ENCODE data around the gene PRODH. TPM values are rescaled to one million over a fixed set of nuclear protein-coding genes. Genes with fewer than 3 reads are reported as not detected.

Gene PRODH
- polyA plus RNA-seq, 3 donors: not detected

GRCh38 chr22:18929459-18929858 is 6.6 kb downstream of the PRODH start:
- no peak overlapping the region for H3K4me3 ChIP-seq (replicated peaks in 1 of 3; ENCODE audit: low read depth in 2 of 3, low read length in 3 of 3)
- no peaks in the 10 kb centered on the region for H3K27me3 Mint-ChIP-seq (ENCODE audit: low read depth in 3 of 3)
- no peaks in the 10 kb centered on the region for H3K9me3 Mint-ChIP-seq
- no peaks in the 10 kb centered on the region for H3K27me3 ChIP-seq (ENCODE audit: control insufficient read depth in 2 of 2, insufficient read depth in 2 of 2, low read length in 2 of 2)
- TF ChIP-seq CTCF (IDR thresholded peaks at IDR 0.05): no peak
- no peaks in the 10 kb centered on the region for H4K20me1 ChIP-seq (ENCODE audit: insufficient read depth, low read length)
- H3K27ac Mint-ChIP-seq: no peak overlapping the region
- H3K79me2 ChIP-seq (ENCODE audit: insufficient read depth, low read length): no peaks in the 10 kb centered on the region
- H2AFZ ChIP-seq (ENCODE audit: insufficient read depth, low read depth, low read length, poor library complexity, severe bottlenecking): no peak overlapping the region
- no peaks in the 10 kb centered on the region for H3K36me3 Mint-ChIP-seq
- H3K9ac ChIP-seq (ENCODE audit: insufficient read depth, low read length, poor library complexity, severe bottlenecking): no peak overlapping the region
- no peaks in the 10 kb centered on the region for H3K9me3 ChIP-seq (replicated peaks in 1 of 2; ENCODE audit: control insufficient read depth in 1 of 2, insufficient read depth in 1 of 2, low read length in 2 of 2)
- H3K27ac ChIP-seq (ENCODE audit: low read depth in 1 of 2, low read length in 2 of 2): no peak overlapping the region
- intact Hi-C loops (cut with micrococcal nuclease): no loop called here
- H3K4me2 ChIP-seq (replicated peaks; ENCODE audit: extremely low read depth, low read length, poor library complexity, severe bottlenecking): no peak overlapping the region
- no peak for DNase-seq
- H3K4me1 Mint-ChIP-seq: no peaks in the 10 kb centered on the region
- H3K4me1 ChIP-seq (ENCODE audit: control insufficient read depth in 1 of 2, insufficient read depth in 2 of 2, low read length in 2 of 2): no peaks in the 10 kb centered on the region
- WGBS (ENCODE audit: insufficient coverage): no CpG with 5 or more reads among the region's 5 CpGs
- no peak overlapping the region for H3K4me3 Mint-ChIP-seq
- H3K36me3 ChIP-seq (replicated peaks in 1 of 2; ENCODE audit: control insufficient read depth in 1 of 2, insufficient read depth in 2 of 2, low read length in 2 of 2): no peaks in the 10 kb centered on the region

- H3K27me3 Mint-ChIP-seq (ENCODE audit: low read depth in 3 of 3): no peaks in the 10 kb centered on the region
- no peak overlapping the region for H3K4me3 ChIP-seq (replicated peaks in 1 of 3; ENCODE audit: low read depth in 2 of 3, low read length in 3 of 3)
- intact Hi-C loops (cut with micrococcal nuclease): no loop called here
- H3K27ac ChIP-seq (ENCODE audit: low read depth in 1 of 2, low read length in 2 of 2): no peak overlapping the region
- H3K4me2 ChIP-seq (replicated peaks; ENCODE audit: extremely low read depth, low read length, poor library complexity, severe bottlenecking): no peak overlapping the region
- H3K27ac Mint-ChIP-seq: no peak overlapping the region
- H3K4me1 ChIP-seq (ENCODE audit: control insufficient read depth in 1 of 2, insufficient read depth in 2 of 2, low read length in 2 of 2): no peaks in the 10 kb centered on the region
- H3K9me3 Mint-ChIP-seq: no peaks in the 10 kb centered on the region
- no peaks in the 10 kb centered on the region for H3K27me3 ChIP-seq (ENCODE audit: control insufficient read depth in 2 of 2, insufficient read depth in 2 of 2, low read length in 2 of 2)
- no peaks in the 10 kb centered on the region for H3K36me3 ChIP-seq (replicated peaks in 1 of 2; ENCODE audit: control insufficient read depth in 1 of 2, insufficient read depth in 2 of 2, low read length in 2 of 2)
- H3K36me3 Mint-ChIP-seq: no peaks in the 10 kb centered on the region
- no peak overlapping the region for H3K4me3 Mint-ChIP-seq
- no CpG with 5 or more reads among the region's 5 CpGs for WGBS (ENCODE audit: insufficient coverage)
- no peak overlapping the region for H3K9ac ChIP-seq (ENCODE audit: insufficient read depth, low read length, poor library complexity, severe bottlenecking)
- H2AFZ ChIP-seq (ENCODE audit: insufficient read depth, low read depth, low read length, poor library complexity, severe bottlenecking): no peak overlapping the region
- no peaks in the 10 kb centered on the region for H3K79me2 ChIP-seq (ENCODE audit: insufficient read depth, low read length)
- DNase-seq: no peak
- H4K20me1 ChIP-seq (ENCODE audit: insufficient read depth, low read length): no peaks in the 10 kb centered on the region
- H3K4me1 Mint-ChIP-seq: no peaks in the 10 kb centered on the region
- no peaks in the 10 kb centered on the region for H3K9me3 ChIP-seq (replicated peaks in 1 of 2; ENCODE audit: control insufficient read depth in 1 of 2, insufficient read depth in 1 of 2, low read length in 2 of 2)
- TF ChIP-seq CTCF (IDR thresholded peaks at IDR 0.05): no peak
These were observed 8.5 kb downstream of the PRODH start for GRCh38 chr22:18927573-18927972.

Data from CD14-positive monocyte (primary cell).